ENCODE results near the gene RASL11B. TPM values are rescaled to one million over a fixed set of nuclear protein-coding genes. Genes with fewer than 3 reads are reported as not detected.

RASL11B gene
- total RNA-seq, 1 donor, result 0.63 TPM

DNA sequence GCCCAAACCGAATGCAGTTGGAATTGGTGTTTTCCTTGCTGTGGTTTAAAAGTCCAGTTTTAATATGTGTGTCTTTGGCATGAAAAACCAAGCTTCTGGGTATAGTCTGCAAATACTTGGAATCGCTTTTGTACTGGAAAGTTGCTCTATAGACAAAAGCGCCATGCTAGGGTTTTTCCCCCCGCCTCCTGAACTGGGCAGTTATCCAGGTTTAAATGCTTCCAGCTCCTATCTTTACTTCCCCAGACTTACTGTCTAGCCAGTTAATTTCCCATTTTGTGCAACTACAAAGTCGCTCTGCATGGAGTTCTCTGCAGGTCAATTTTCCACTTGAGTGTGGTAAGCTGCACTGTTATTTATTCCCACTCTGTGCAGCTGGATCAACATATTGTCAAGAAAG, 2.7 kb downstream of the RASL11B start:
- DNase-seq (ENCODE audit: low read depth), result peak; percentile 91
- H3K4me3 ChIP-seq (ENCODE audit: low read depth, low read length), result no peak overlapping the region
- TF ChIP-seq, protein P1, sequence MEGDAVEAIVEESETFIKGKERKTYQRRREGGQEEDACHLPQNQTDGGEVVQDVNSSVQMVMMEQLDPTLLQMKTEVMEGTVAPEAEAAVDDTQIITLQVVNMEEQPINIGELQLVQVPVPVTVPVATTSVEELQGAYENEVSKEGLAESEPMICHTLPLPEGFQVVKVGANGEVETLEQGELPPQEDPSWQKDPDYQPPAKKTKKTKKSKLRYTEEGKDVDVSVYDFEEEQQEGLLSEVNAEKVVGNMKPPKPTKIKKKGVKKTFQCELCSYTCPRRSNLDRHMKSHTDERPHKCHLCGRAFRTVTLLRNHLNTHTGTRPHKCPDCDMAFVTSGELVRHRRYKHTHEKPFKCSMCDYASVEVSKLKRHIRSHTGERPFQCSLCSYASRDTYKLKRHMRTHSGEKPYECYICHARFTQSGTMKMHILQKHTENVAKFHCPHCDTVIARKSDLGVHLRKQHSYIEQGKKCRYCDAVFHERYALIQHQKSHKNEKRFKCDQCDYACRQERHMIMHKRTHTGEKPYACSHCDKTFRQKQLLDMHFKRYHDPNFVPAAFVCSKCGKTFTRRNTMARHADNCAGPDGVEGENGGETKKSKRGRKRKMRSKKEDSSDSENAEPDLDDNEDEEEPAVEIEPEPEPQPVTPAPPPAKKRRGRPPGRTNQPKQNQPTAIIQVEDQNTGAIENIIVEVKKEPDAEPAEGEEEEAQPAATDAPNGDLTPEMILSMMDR (IDR thresholded peaks at IDR 0.05; ENCODE audit: insufficient read depth, low read length), result no peak

DNA sequence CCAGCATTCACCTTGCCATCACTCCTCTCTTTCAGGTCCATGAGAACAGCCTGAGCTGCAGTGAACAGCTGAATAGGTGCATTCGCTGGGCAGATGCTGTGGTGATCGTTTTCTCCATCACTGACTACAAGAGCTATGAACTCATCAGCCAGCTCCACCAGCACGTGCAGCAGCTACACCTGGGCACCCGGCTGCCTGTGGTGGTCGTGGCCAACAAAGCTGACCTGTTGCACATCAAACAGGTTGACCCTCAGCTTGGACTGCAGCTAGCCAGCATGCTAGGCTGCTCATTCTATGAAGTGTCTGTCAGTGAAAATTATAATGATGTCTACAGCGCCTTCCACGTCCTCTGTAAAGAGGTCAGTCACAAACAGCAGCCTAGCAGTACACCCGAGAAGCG, 3.2 kb downstream of the RASL11B start:
- TF ChIP-seq, protein P1 (IDR thresholded peaks at IDR 0.05; ENCODE audit: insufficient read depth, low read length), result no peak
- no peak overlapping the region for H3K4me3 ChIP-seq (ENCODE audit: low read depth, low read length)
- DNase-seq (ENCODE audit: low read depth), result no peak

DNA sequence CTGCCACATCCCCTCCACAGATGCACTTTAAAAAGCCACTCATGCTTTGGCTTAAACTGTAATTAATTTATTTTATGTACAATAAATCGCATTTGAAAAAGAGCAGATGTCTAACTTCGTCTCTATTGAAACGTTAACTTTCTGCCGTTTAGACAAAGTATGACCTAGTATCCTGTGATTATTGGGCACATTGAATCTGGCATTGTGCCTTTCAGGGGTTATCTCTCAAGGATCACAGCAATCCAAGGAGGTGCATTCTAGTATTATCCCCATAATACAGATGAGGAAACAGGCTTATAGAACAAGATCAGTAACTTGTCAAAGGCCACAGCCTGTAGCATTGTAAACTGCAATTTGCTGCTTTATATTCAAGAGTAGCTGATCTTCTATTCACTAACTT, 4.6 kb downstream of the RASL11B start:
- no peak overlapping the region for H3K4me3 ChIP-seq (ENCODE audit: low read depth, low read length)
- no peak for DNase-seq (ENCODE audit: low read depth)
- TF ChIP-seq, protein P1 (IDR thresholded peaks at IDR 0.05; ENCODE audit: insufficient read depth, low read length), result no peak

DNA sequence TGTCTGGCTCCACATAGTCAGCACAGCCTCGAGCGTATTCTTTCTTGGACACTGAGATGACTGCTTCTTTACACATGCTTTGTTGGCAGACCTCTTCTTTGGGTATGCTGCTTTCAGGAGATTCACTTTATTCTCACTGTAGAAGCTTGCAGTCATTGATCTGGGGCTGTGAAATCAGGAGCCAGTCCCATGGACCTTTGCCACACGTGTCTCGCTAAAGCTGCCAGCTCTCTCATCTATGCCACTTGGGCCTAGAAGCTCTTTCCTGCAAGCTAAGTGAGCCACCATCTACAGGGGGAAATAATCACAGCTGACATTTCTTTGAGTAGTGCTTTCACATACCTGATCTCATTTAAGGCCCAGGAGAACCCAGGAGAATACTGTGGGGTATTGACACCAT, 5.0 kb downstream of the RASL11B start:
- H3K4me3 ChIP-seq (ENCODE audit: low read depth, low read length), result no peak overlapping the region
- no peak for DNase-seq (ENCODE audit: low read depth)
- TF ChIP-seq, protein P1 (IDR thresholded peaks at IDR 0.05; ENCODE audit: insufficient read depth, low read length), result no peak

DNA sequence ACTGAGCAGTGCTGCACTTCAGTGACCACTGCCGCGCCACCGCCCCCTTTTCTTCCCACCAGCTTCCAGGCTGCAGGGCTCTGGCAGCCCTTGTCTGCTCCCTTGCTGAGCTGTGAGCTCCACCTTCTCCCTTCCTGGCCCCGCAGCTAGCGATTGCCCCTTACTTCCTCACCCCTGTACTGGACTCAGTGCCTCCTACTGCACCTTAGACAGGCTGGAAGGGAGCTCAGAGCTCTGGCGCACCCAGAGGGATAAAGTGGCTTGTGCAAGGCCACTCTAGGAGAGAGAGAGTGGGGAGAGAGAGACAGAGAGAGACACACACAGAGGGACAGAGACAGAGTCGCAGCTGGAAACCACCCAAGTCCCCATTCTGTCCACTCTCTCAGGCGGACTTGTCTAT, 6.0 kb downstream of the RASL11B start:
- DNase-seq (ENCODE audit: low read depth), result no peak
- H3K4me3 ChIP-seq (ENCODE audit: low read depth, low read length), result no peak overlapping the region
- TF ChIP-seq, protein P1 (IDR thresholded peaks at IDR 0.05; ENCODE audit: insufficient read depth, low read length), result no peak

DNA sequence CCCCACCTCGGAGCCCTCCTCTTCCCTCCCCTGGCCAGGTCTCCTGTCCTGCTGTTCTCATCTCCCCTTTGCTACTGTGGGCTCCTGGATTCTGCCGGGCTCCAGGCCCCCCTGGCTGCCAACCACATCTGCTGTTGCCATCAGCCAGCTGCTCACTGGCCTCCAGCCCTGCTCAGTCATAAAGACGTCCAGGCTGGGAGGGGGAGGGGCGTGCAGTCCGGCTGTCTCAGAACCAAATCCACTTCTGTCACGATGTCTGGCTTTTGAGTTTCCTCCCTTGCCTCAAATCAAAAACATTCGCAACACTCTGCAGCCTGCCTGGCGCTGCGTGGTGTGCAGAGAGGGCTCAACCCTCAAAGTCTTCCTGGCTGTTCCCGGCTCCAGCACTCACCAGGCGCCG, 7.1 kb downstream of the RASL11B start:
- DNase-seq (ENCODE audit: low read depth), result peak; percentile 56
- TF ChIP-seq, protein P1 (IDR thresholded peaks at IDR 0.05; ENCODE audit: insufficient read depth, low read length), result no peak
- H3K4me3 ChIP-seq (ENCODE audit: low read depth, low read length), result no peak overlapping the region

DNA sequence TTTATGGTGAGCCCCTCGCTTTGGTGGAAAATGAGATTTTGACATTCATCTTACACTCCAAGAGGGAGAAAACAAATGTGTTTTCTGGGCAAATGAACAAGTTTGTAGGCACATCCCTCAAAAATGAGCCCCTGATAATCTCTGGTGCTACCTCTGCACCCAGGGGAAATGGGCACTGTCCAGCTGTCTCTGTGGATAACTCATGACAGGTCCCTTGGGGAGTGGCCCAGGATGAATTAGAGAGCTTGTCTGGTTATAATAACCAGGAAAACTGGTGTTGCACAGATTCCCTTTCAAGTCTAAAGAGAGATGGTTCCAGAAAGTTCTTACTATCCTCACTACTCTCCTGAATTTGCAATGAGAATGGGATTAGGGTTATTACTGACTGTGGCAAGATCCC, 7.5 kb downstream of the RASL11B start:
- TF ChIP-seq, protein P1 (IDR thresholded peaks at IDR 0.05; ENCODE audit: insufficient read depth, low read length), result no peak
- no peak overlapping the region for H3K4me3 ChIP-seq (ENCODE audit: low read depth, low read length)
- no peak for DNase-seq (ENCODE audit: low read depth)

Measured in fibroblast of the aortic adventitia (primary cell).